Spinal cord (tissue), 10 donors: ENCODE results near the gene FEZ2. TPM values are rescaled to one million over a fixed set of nuclear protein-coding genes. Genes with fewer than 3 reads are reported as not detected.

Experiments
- DNase-seq, 6 donors: peaks; one replicate each; pipeline versions ENCODE4 v3.0.0 to v3.0.0-alpha.2; 2013 to 2015; ENCODE audit warnings: low spot score in 6 of 6, low read depth in 4 of 6
- H3K27ac ChIP-seq: one replicate; pipeline ENCODE4 v1.5.1; 2013; ENCODE audit warnings: low read depth, low read length, control low read depth
- H3K27me3 ChIP-seq: one replicate; pipeline ENCODE4 v1.6.1; 2013; ENCODE audit warnings: low read length; ENCODE audit not compliant: control insufficient read depth, insufficient read depth
- H3K36me3 ChIP-seq: one replicate; pipeline ENCODE4 v1.6.1; 2013; ENCODE audit warnings: low read length; ENCODE audit not compliant: control insufficient read depth, insufficient read depth
- H3K4me1 ChIP-seq: one replicate; pipeline ENCODE4 v1.6.1; 2013; ENCODE audit warnings: low read length; ENCODE audit not compliant: control insufficient read depth, insufficient read depth
- H3K4me3 ChIP-seq: one replicate; pipeline ENCODE4 v1.5.1; 2013; ENCODE audit warnings: low read depth, low read length, control low read depth
- H3K9me3 ChIP-seq: one replicate; pipeline ENCODE4 v1.6.1; 2013; ENCODE audit warnings: low read length; ENCODE audit not compliant: control insufficient read depth, insufficient read depth
- WGBS: methylation state at CpG from one replicate; pipeline ENCODE4 v1.1.5; 2013; ENCODE audit warnings: missing lambda C conversion rate; ENCODE audit not compliant: insufficient coverage; 5-methylcytosine and 5-hydroxymethylcytosine counted together
- polyA plus RNA-seq, 2 donors: library from polyadenylated mRNA; unstranded; fragments of 120-200 nt; gene quantifications; one replicate each; pipeline ENCODE4 v1.2.1, GENCODE V29; 2013; ENCODE audit not compliant: insufficient read length in 2 of 2
- total RNA-seq, 2 donors: library from RNA; depleted of rRNA in 1 of 2; stranded (reverse); fragments of 120-200 nt in 1 of 2; fragments of >200 nt in 1 of 2; gene quantifications; one replicate each; pipeline versions ENCODE4 v1.2.3 to v1.2.4, GENCODE V29; 2013 to 2014
- donor health status: healthy.

FEZ2 gene
- total and polyA plus RNA-seq, 4 donors = 79.6 to 133 (median 110) TPM

GRCh38 chr2:36555789-36556188 lies 42.2 kb downstream of the FEZ2 start:
- H3K27me3 ChIP-seq = no peaks in the 10 kb centered on the region
- no peaks in the 10 kb centered on the region for H3K4me1 ChIP-seq
- no peak overlapping the region for H3K27ac ChIP-seq
- no peak overlapping the region for H3K4me3 ChIP-seq
- no CpG with 5 or more reads among the region's 3 CpGs for WGBS
- no peaks in the 10 kb centered on the region for H3K36me3 ChIP-seq
- no peak for DNase-seq
- no peaks in the 10 kb centered on the region for H3K9me3 ChIP-seq

- Histone ChIP-seq H3K9me3 (no peaks in the 10 kb centered on the region), H3K36me3 (no peaks in the 10 kb centered on the region), H3K27me3 (no peaks in the 10 kb centered on the region), H3K27ac (no peak overlapping the region), H3K4me1 (no peaks in the 10 kb centered on the region), H3K4me3 (no peak overlapping the region)
- no peak for DNase-seq
- no CpG with 5 or more reads among the region's 1 CpG for WGBS
Measured at GRCh38 chr2:36554531-36554930, 43.4 kb downstream of the FEZ2 start.

- H3K4me3 ChIP-seq = no peak overlapping the region
- no peaks in the 10 kb centered on the region for H3K36me3 ChIP-seq
- 83% methylated on average over 2 of the region's 4 CpGs for WGBS
- H3K9me3 ChIP-seq = no peaks in the 10 kb centered on the region
- H3K27me3 ChIP-seq = no peaks in the 10 kb centered on the region
- H3K27ac ChIP-seq = no peak overlapping the region
- DNase-seq = no peak
- no peaks in the 10 kb centered on the region for H3K4me1 ChIP-seq
Measured at GRCh38 chr2:36553683-36554082, 44.3 kb downstream of the FEZ2 start.

GRCh38 chr2:36550006-36550405 lies 48.0 kb downstream of the FEZ2 start:
- Histone ChIP-seq H3K4me1 (no peaks in the 10 kb centered on the region), H3K27me3 (no peaks in the 10 kb centered on the region), H3K27ac (no peak overlapping the region), H3K36me3 (no peaks in the 10 kb centered on the region), H3K9me3 (no peaks in the 10 kb centered on the region), H3K4me3 (no peak overlapping the region)
- WGBS = no CpG with 5 or more reads among the region's 5 CpGs
- DNase-seq = no peak

- Histone ChIP-seq H3K4me3 (no peak overlapping the region), H3K27me3 (no peaks in the 10 kb centered on the region), H3K4me1 (no peaks in the 10 kb centered on the region), H3K36me3 (no peaks in the 10 kb centered on the region), H3K9me3 (no peaks in the 10 kb centered on the region), H3K27ac (no peak overlapping the region)
- peak in 1 of 6 donors; percentile 35 for DNase-seq
- 67% methylated on average over 1 of the region's 7 CpGs for WGBS
Measured at GRCh38 chr2:36549165-36549574, 48.8 kb downstream of the FEZ2 start.

- no peaks in the 10 kb centered on the region for H3K36me3 ChIP-seq
- H3K27ac ChIP-seq = no peak overlapping the region
- no peaks in the 10 kb centered on the region for H3K4me1 ChIP-seq
- H3K4me3 ChIP-seq = no peak overlapping the region
- H3K27me3 ChIP-seq = no peaks in the 10 kb centered on the region
- no peaks in the 10 kb centered on the region for H3K9me3 ChIP-seq
- WGBS = 95% methylated on average over 3 of the region's 3 CpGs
- no peak for DNase-seq
Measured at GRCh38 chr2:36547906-36548305, 50.1 kb downstream of the FEZ2 start.

- Histone ChIP-seq H3K36me3 (no peaks in the 10 kb centered on the region), H3K4me1 (no peaks in the 10 kb centered on the region), H3K27ac (no peak overlapping the region), H3K4me3 (no peak overlapping the region), H3K9me3 (no peaks in the 10 kb centered on the region), H3K27me3 (no peaks in the 10 kb centered on the region)
- WGBS = no CpG with 5 or more reads among the region's 1 CpG
- no peak for DNase-seq
Measured at GRCh38 chr2:36545871-36546416, 52.0 kb downstream of the FEZ2 start.

GRCh38 chr2:36544638-36545338 lies 53.2 kb downstream of the FEZ2 start:
- 100% methylated on average over 3 of the region's 6 CpGs for WGBS
- H3K36me3 ChIP-seq = no peaks in the 10 kb centered on the region

GRCh38 chr2:36541891-36542595 lies 55.9 kb downstream of the FEZ2 start:
- Histone ChIP-seq H3K4me1 (no peaks in the 10 kb centered on the region), H3K27ac (peak overlapping the region; percentile 59), H3K36me3 (peaks cover 7% of the 10 kb centered on the region), H3K27me3 (no peaks in the 10 kb centered on the region), H3K4me3 (no peak overlapping the region), H3K9me3 (no peaks in the 10 kb centered on the region)
- WGBS = 88% methylated on average over 2 of the region's 4 CpGs
- peak in 1 of 6 donors; percentile 18 for DNase-seq

More at GRCh38 chr2:36544638-36545338, 53.2 kb downstream of the FEZ2 start:
- no peaks in the 10 kb centered on the region for H3K9me3 ChIP-seq
- no peaks in the 10 kb centered on the region for H3K4me1 ChIP-seq
- H3K4me3 ChIP-seq = no peak overlapping the region
- H3K27ac ChIP-seq = no peak overlapping the region
- no peak for DNase-seq
- H3K27me3 ChIP-seq = no peaks in the 10 kb centered on the region
